ENCODE data around the gene PGAP1.
A peak's percentile ranks its signal among the peaks of the same experiment; 100 is the strongest.

Gene PGAP1

GRCh38 chr2:196934672-196935071, 8.2 kb upstream of the PGAP1 start:
- Histone ChIP-seq H4K8ac (ENCODE audit: low read depth, low read length) (no peak overlapping the region), H3K14ac (ENCODE audit: low read length) (no peak overlapping the region), H3K4me3 (ENCODE audit: low read length in 2 of 2) (no peak overlapping the region), H3K23ac (ENCODE audit: low read depth, low read length, poor library complexity) (no peak overlapping the region), H2AK5ac (ENCODE audit: low read depth, low read length) (no peak overlapping the region), H3K27me3 (ENCODE audit: control insufficient read depth in 3 of 3, insufficient read depth in 3 of 3, low read depth in 1 of 3, low read length in 3 of 3) (no peaks in the 10 kb centered on the region), H2BK5ac (ENCODE audit: low read length) (no peak overlapping the region), H2BK12ac (ENCODE audit: low read length) (no peak overlapping the region), H3K9me3 (replicated peaks in 1 of 2; ENCODE audit: control insufficient read depth in 2 of 2, insufficient read depth in 1 of 2, low read depth in 1 of 2, low read length in 2 of 2) (no peaks in the 10 kb centered on the region), H3K36me3 (replicated peaks in 1 of 2; ENCODE audit: control insufficient read depth in 2 of 2, insufficient read depth in 2 of 2, low read length in 2 of 2) (no peaks in the 10 kb centered on the region), H4K91ac (ENCODE audit: low read depth, low read length, poor library complexity) (no peak overlapping the region), H3K4me1 (ENCODE audit: control insufficient read depth in 2 of 2, insufficient read depth in 1 of 2, low read depth in 1 of 2, low read length in 2 of 2) (no peaks in the 10 kb centered on the region), H2BK120ac (ENCODE audit: low read depth, low read length) (no peak overlapping the region), H2AFZ (ENCODE audit: low read length) (no peak overlapping the region), H3K9ac (ENCODE audit: low read depth, low read length, poor library complexity) (no peak overlapping the region), H3K18ac (ENCODE audit: low read length) (no peak overlapping the region), H3K79me1 (ENCODE audit: low read depth, low read length) (no peaks in the 10 kb centered on the region), H3K27ac (replicated peaks; ENCODE audit: low read length) (no peak overlapping the region), H2BK15ac (ENCODE audit: low read length) (no peak overlapping the region), H3K4me2 (ENCODE audit: insufficient read depth, low read length, poor library complexity, severe bottlenecking) (no peak overlapping the region), H3K4ac (ENCODE audit: low read length) (no peak overlapping the region)
- WGBS, 2 donors (ENCODE audit: extremely low coverage in 2 of 2, insufficient read length in 2 of 2, insufficient replicate concordance in 1 of 2): no CpG with 5 or more reads among the region's 1 CpG
- DNase-seq (ENCODE audit: low spot score): no peak

- no peak overlapping the region for H3K4me3 ChIP-seq (ENCODE audit: low read length in 2 of 2)
- H3K36me3 ChIP-seq (replicated peaks in 1 of 2; ENCODE audit: control insufficient read depth in 2 of 2, insufficient read depth in 2 of 2, low read length in 2 of 2): no peaks in the 10 kb centered on the region
- H2AK5ac ChIP-seq (ENCODE audit: low read depth, low read length): no peak overlapping the region
- H3K18ac ChIP-seq (ENCODE audit: low read length): no peak overlapping the region
- H3K9me3 ChIP-seq (replicated peaks in 1 of 2; ENCODE audit: control insufficient read depth in 2 of 2, insufficient read depth in 1 of 2, low read depth in 1 of 2, low read length in 2 of 2): no peaks in the 10 kb centered on the region
- peaks cover 0 to 4% of the 10 kb centered on the region in 2 donors for H3K4me1 ChIP-seq (ENCODE audit: control insufficient read depth in 2 of 2, insufficient read depth in 1 of 2, low read depth in 1 of 2, low read length in 2 of 2)
- no peak for DNase-seq (ENCODE audit: low spot score)
- H3K4ac ChIP-seq (ENCODE audit: low read length): no peak overlapping the region
- no peak overlapping the region for H3K23ac ChIP-seq (ENCODE audit: low read depth, low read length, poor library complexity)
- H4K8ac ChIP-seq (ENCODE audit: low read depth, low read length): no peak overlapping the region
- no CpG with 5 or more reads among the region's 2 CpGs for WGBS, 2 donors (ENCODE audit: extremely low coverage in 2 of 2, insufficient read length in 2 of 2, insufficient replicate concordance in 1 of 2)
- no peak overlapping the region for H3K9ac ChIP-seq (ENCODE audit: low read depth, low read length, poor library complexity)
- no peak overlapping the region for H2BK5ac ChIP-seq (ENCODE audit: low read length)
- no peaks in the 10 kb centered on the region for H3K27me3 ChIP-seq (ENCODE audit: control insufficient read depth in 3 of 3, insufficient read depth in 3 of 3, low read depth in 1 of 3, low read length in 3 of 3)
- no peak overlapping the region for H3K4me2 ChIP-seq (ENCODE audit: insufficient read depth, low read length, poor library complexity, severe bottlenecking)
- no peak overlapping the region for H4K91ac ChIP-seq (ENCODE audit: low read depth, low read length, poor library complexity)
- H2BK12ac ChIP-seq (ENCODE audit: low read length): no peak overlapping the region
- no peak overlapping the region for H3K27ac ChIP-seq (replicated peaks; ENCODE audit: low read length)
- H2AFZ ChIP-seq (ENCODE audit: low read length): no peak overlapping the region
- no peak overlapping the region for H3K14ac ChIP-seq (ENCODE audit: low read length)
- no peak overlapping the region for H2BK120ac ChIP-seq (ENCODE audit: low read depth, low read length)
- no peak overlapping the region for H2BK15ac ChIP-seq (ENCODE audit: low read length)
- H3K79me1 ChIP-seq (ENCODE audit: low read depth, low read length): no peaks in the 10 kb centered on the region
Measured at GRCh38 chr2:196931555-196931954, 5.0 kb upstream of the PGAP1 start.

- H4K91ac ChIP-seq (ENCODE audit: low read depth, low read length, poor library complexity): no peak overlapping the region
- no peak overlapping the region for H2BK5ac ChIP-seq (ENCODE audit: low read length)
- no peak overlapping the region for H2AK5ac ChIP-seq (ENCODE audit: low read depth, low read length)
- H3K14ac ChIP-seq (ENCODE audit: low read length): no peak overlapping the region
- H3K27me3 ChIP-seq (ENCODE audit: control insufficient read depth in 3 of 3, insufficient read depth in 3 of 3, low read depth in 1 of 3, low read length in 3 of 3): no peaks in the 10 kb centered on the region
- no peak overlapping the region for H3K18ac ChIP-seq (ENCODE audit: low read length)
- H3K23ac ChIP-seq (ENCODE audit: low read depth, low read length, poor library complexity): no peak overlapping the region
- no peak overlapping the region for H3K4ac ChIP-seq (ENCODE audit: low read length)
- no peak overlapping the region for H3K9ac ChIP-seq (ENCODE audit: low read depth, low read length, poor library complexity)
- H3K9me3 ChIP-seq (replicated peaks in 1 of 2; ENCODE audit: control insufficient read depth in 2 of 2, insufficient read depth in 1 of 2, low read depth in 1 of 2, low read length in 2 of 2): no peaks in the 10 kb centered on the region
- peak overlapping the region; percentile 67 to 91 for H3K4me3 ChIP-seq (ENCODE audit: low read length in 2 of 2)
- H3K4me2 ChIP-seq (ENCODE audit: insufficient read depth, low read length, poor library complexity, severe bottlenecking): peak overlapping the region; percentile 41
- no CpG with 5 or more reads among the region's 22 CpGs for WGBS, 2 donors (ENCODE audit: extremely low coverage in 2 of 2, insufficient read length in 2 of 2, insufficient replicate concordance in 1 of 2)
- no peak overlapping the region for H4K8ac ChIP-seq (ENCODE audit: low read depth, low read length)
- no peak for DNase-seq (ENCODE audit: low spot score)
- peaks cover 0 to 6% of the 10 kb centered on the region in 2 donors for H3K36me3 ChIP-seq (replicated peaks in 1 of 2; ENCODE audit: control insufficient read depth in 2 of 2, insufficient read depth in 2 of 2, low read length in 2 of 2)
- no peak overlapping the region for H2BK120ac ChIP-seq (ENCODE audit: low read depth, low read length)
- no peak overlapping the region for H2BK12ac ChIP-seq (ENCODE audit: low read length)
- peak overlapping the region; percentile 91 for H2AFZ ChIP-seq (ENCODE audit: low read length)
- no peak overlapping the region for H2BK15ac ChIP-seq (ENCODE audit: low read length)
- peak overlapping the region; percentile 100 for H3K27ac ChIP-seq (replicated peaks; ENCODE audit: low read length)
- peaks cover 2% of the 10 kb centered on the region for H3K79me1 ChIP-seq (ENCODE audit: low read depth, low read length)
- peaks cover 0 to 6% of the 10 kb centered on the region in 2 donors for H3K4me1 ChIP-seq (ENCODE audit: control insufficient read depth in 2 of 2, insufficient read depth in 1 of 2, low read depth in 1 of 2, low read length in 2 of 2)
Measured at GRCh38 chr2:196927376-196928225, 1.1 kb upstream of the PGAP1 start.

- Histone ChIP-seq H3K9ac (ENCODE audit: low read depth, low read length, poor library complexity) (peak overlapping the region; percentile 93), H2AFZ (ENCODE audit: low read length) (peak overlapping the region; percentile 91), H2BK5ac (ENCODE audit: low read length) (peak overlapping the region; percentile 100), H3K14ac (ENCODE audit: low read length) (peak overlapping the region; percentile 82), H3K9me3 (replicated peaks in 1 of 2; ENCODE audit: control insufficient read depth in 2 of 2, insufficient read depth in 1 of 2, low read depth in 1 of 2, low read length in 2 of 2) (no peaks in the 10 kb centered on the region), H2BK120ac (ENCODE audit: low read depth, low read length) (peak overlapping the region; percentile 81), H3K36me3 (replicated peaks in 1 of 2; ENCODE audit: control insufficient read depth in 2 of 2, insufficient read depth in 2 of 2, low read length in 2 of 2) (peaks cover 0 to 11% of the 10 kb centered on the region in 2 donors), H3K4me3 (ENCODE audit: low read length in 2 of 2) (peak overlapping the region; percentile 67 to 91), H3K4me1 (ENCODE audit: control insufficient read depth in 2 of 2, insufficient read depth in 1 of 2, low read depth in 1 of 2, low read length in 2 of 2) (peaks cover 0 to 6% of the 10 kb centered on the region in 2 donors), H2BK12ac (ENCODE audit: low read length) (peak overlapping the region; percentile 10), H3K4me2 (ENCODE audit: insufficient read depth, low read length, poor library complexity, severe bottlenecking) (peak overlapping the region; percentile 48), H2BK15ac (ENCODE audit: low read length) (peak overlapping the region; percentile 81), H3K18ac (ENCODE audit: low read length) (peak overlapping the region; percentile 98), H3K79me1 (ENCODE audit: low read depth, low read length) (peaks cover 2% of the 10 kb centered on the region), H3K23ac (ENCODE audit: low read depth, low read length, poor library complexity) (peak overlapping the region; percentile 95), H3K4ac (ENCODE audit: low read length) (peak overlapping the region; percentile 53), H2AK5ac (ENCODE audit: low read depth, low read length) (peak overlapping the region; percentile 99), H4K91ac (ENCODE audit: low read depth, low read length, poor library complexity) (no peak overlapping the region), H3K27me3 (ENCODE audit: control insufficient read depth in 3 of 3, insufficient read depth in 3 of 3, low read depth in 1 of 3, low read length in 3 of 3) (no peaks in the 10 kb centered on the region), H4K8ac (ENCODE audit: low read depth, low read length) (peak overlapping the region; percentile 17), H3K27ac (replicated peaks; ENCODE audit: low read length) (peak overlapping the region; percentile 100)
- peak; percentile 36 for DNase-seq (ENCODE audit: low spot score)
- WGBS, 2 donors (ENCODE audit: extremely low coverage in 2 of 2, insufficient read length in 2 of 2, insufficient replicate concordance in 1 of 2): no CpG with 5 or more reads among the region's 37 CpGs
Measured at GRCh38 chr2:196925768-196926561, 542 bp downstream of the PGAP1 start.
